ENCODE results near the gene ST6GAL2.

ST6GAL2 gene

GRCh38 chr2:106851087-106851874 lies 34.7 kb downstream of the ST6GAL2 start:
- no peak for TF ChIP-seq CTCF (IDR thresholded peaks at IDR 0.05; ENCODE audit: low read depth, low read length, missing control alignments)
- Histone ChIP-seq H3K27ac (no peak overlapping the region), H3K27me3 (replicated peaks) (no peaks in the 10 kb centered on the region), H3K4me3 (ENCODE audit: low read depth, low read length) (no peak overlapping the region), H3K36me3 (replicated peaks) (no peaks in the 10 kb centered on the region)
- in situ Hi-C loops (cut with HindIII; ENCODE audit: low pct_ligation_motif_present, low sequenced_read_pairs), result no loop called here
- no peak for DNase-seq

GRCh38 chr2:106849253-106849652 lies 36.7 kb downstream of the ST6GAL2 start:
- H3K27ac ChIP-seq, result no peak overlapping the region
- H3K4me3 ChIP-seq (ENCODE audit: low read depth, low read length), result no peak overlapping the region
- H3K36me3 ChIP-seq (replicated peaks), result no peaks in the 10 kb centered on the region
- in situ Hi-C loops (cut with HindIII; ENCODE audit: low pct_ligation_motif_present, low sequenced_read_pairs), result no loop called here
- TF ChIP-seq CTCF (IDR thresholded peaks at IDR 0.05; ENCODE audit: low read depth, low read length, missing control alignments), result no peak
- DNase-seq, result no peak
- no peaks in the 10 kb centered on the region for H3K27me3 ChIP-seq (replicated peaks)

GRCh38 chr2:106847366-106847765 lies 38.6 kb downstream of the ST6GAL2 start:
- Histone ChIP-seq H3K4me3 (ENCODE audit: low read depth, low read length) (no peak overlapping the region), H3K27ac (no peak overlapping the region), H3K27me3 (replicated peaks) (no peaks in the 10 kb centered on the region), H3K36me3 (replicated peaks) (no peaks in the 10 kb centered on the region)
- in situ Hi-C loops (cut with HindIII; ENCODE audit: low pct_ligation_motif_present, low sequenced_read_pairs), result no loop called here
- TF ChIP-seq CTCF (IDR thresholded peaks at IDR 0.05; ENCODE audit: low read depth, low read length, missing control alignments), result no peak
- DNase-seq, result no peak

- Histone ChIP-seq H3K27me3 (replicated peaks) (no peaks in the 10 kb centered on the region), H3K36me3 (replicated peaks) (no peaks in the 10 kb centered on the region), H3K4me3 (ENCODE audit: low read depth, low read length) (no peak overlapping the region), H3K27ac (no peak overlapping the region)
- no peak for DNase-seq
- in situ Hi-C loops (cut with HindIII; ENCODE audit: low pct_ligation_motif_present, low sequenced_read_pairs), result no loop called here
- no peak for TF ChIP-seq CTCF (IDR thresholded peaks at IDR 0.05; ENCODE audit: low read depth, low read length, missing control alignments)
Measured at GRCh38 chr2:106845716-106846115, 40.3 kb downstream of the ST6GAL2 start.

GRCh38 chr2:106843910-106844250 lies 42.1 kb downstream of the ST6GAL2 start:
- no peak for TF ChIP-seq CTCF (IDR thresholded peaks at IDR 0.05; ENCODE audit: low read depth, low read length, missing control alignments)
- no peaks in the 10 kb centered on the region for H3K36me3 ChIP-seq (replicated peaks)
- no peaks in the 10 kb centered on the region for H3K27me3 ChIP-seq (replicated peaks)
- H3K4me3 ChIP-seq (ENCODE audit: low read depth, low read length), result no peak overlapping the region
- in situ Hi-C loops (cut with HindIII; ENCODE audit: low pct_ligation_motif_present, low sequenced_read_pairs), result no loop called here
- no peak overlapping the region for H3K27ac ChIP-seq
- no peak for DNase-seq

All from brain microvascular endothelial cell (primary cell).